Ishikawa (cell line): Measurements from ENCODE around the gene FAM53B.

ENCODE experiments used
- FOXM1 ChIP-seq: IDR thresholded peaks from 2 replicates; pipeline ENCODE4 v1.6.1; 2012; ENCODE audit warnings: low read depth, borderline replicate concordance
- NFIC ChIP-seq: IDR thresholded peaks from 2 replicates; pipeline ENCODE4 v1.6.1; 2012
- REST ChIP-seq: IDR thresholded peaks from 2 replicates; pipeline ENCODE4 v1.6.1; 2012; ENCODE audit warnings: low read depth, mild to moderate bottlenecking

DNA sequence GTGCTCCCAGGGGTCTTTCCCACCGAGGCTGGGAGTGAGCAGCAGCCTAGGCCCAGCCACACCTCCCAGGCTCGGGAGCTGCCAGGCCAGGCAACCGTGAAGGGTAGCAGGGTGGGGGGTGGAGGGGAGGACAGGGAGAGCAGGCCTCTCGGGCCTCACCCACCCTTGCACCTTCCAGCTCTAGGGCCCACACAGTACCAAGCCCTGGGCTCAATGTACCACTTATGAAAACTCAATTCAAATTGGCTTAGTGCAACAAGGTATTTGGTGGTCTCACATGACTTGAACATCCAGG lies 127.4 kb downstream of the FAM53B start:
- no peak for TF ChIP-seq REST
- no peak for TF ChIP-seq FOXM1
- TF ChIP-seq NFIC, result no peak
